NK-92 treated with Interleukin-12 subunit alpha and Interleukin-12 subunit beta, amount 100 ng/mL, for 24 hours (cell line): Measurements from ENCODE around the gene CRYBB1.

Experiments used
- DNase-seq: peaks from one replicate; lab custom pipeline; 2025; lab: John Stamatoyannopoulos, UW

CRYBB1 gene

DNA sequence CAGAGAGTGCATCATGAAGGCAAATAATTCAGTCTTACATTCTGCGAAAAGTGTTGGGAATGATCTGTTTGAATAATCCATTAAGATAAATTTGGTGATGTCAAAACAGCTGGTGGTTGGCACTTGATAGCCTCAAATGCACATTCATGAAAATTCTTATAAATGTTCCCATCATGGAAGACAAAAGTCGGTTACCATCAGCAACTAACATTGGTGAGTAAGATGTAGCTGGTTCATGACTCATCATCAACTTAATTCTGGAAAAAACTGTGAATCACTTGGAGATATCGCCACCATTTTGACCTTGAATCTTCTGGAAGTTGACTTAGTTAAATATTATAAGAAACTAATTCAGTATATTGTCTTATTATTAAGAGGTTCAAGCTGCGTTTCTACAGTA, 11.2 kb downstream of the CRYBB1 start:
- DNase-seq: no peak

- no peak for DNase-seq
These were observed 13.5 kb downstream of the CRYBB1 start for GRCh38 chr22:26604368-26604767.

DNA sequence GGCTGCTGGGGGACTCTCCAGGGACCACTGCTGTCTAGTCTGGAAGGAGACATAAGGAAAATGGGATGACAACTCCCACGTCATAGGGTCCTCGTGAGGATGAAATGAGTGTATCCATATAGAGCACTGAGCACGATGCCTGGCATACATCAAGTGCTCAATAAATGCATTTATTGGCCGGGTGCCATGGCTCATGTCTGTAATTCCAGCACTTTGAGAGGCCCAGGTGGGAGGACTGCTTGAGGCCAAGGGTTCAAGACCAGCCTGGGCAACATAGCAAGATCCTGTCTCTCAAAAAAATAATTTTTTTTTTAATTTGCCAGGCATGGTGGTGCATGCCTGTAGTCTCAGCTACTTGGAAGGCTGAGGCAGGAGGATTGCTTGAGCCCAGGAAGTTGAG, 15.7 kb downstream of the CRYBB1 start:
- DNase-seq: no peak

GRCh38 chr22:26601726-26602125, 16.1 kb downstream of the CRYBB1 start:
- DNase-seq: no peak

- DNase-seq: no peak
These were observed 18.3 kb downstream of the CRYBB1 start for GRCh38 chr22:26599505-26599904.

- DNase-seq: no peak
These were observed 20.3 kb downstream of the CRYBB1 start for GRCh38 chr22:26597480-26597879.

- no peak for DNase-seq
These were observed 20.8 kb downstream of the CRYBB1 start for GRCh38 chr22:26597026-26597425.

- no peak for DNase-seq
These were observed 24.1 kb downstream of the CRYBB1 start for GRCh38 chr22:26593763-26594162.

- peak; percentile 79 for DNase-seq
These were observed 25.4 kb downstream of the CRYBB1 start for GRCh38 chr22:26592421-26592891.

DNA sequence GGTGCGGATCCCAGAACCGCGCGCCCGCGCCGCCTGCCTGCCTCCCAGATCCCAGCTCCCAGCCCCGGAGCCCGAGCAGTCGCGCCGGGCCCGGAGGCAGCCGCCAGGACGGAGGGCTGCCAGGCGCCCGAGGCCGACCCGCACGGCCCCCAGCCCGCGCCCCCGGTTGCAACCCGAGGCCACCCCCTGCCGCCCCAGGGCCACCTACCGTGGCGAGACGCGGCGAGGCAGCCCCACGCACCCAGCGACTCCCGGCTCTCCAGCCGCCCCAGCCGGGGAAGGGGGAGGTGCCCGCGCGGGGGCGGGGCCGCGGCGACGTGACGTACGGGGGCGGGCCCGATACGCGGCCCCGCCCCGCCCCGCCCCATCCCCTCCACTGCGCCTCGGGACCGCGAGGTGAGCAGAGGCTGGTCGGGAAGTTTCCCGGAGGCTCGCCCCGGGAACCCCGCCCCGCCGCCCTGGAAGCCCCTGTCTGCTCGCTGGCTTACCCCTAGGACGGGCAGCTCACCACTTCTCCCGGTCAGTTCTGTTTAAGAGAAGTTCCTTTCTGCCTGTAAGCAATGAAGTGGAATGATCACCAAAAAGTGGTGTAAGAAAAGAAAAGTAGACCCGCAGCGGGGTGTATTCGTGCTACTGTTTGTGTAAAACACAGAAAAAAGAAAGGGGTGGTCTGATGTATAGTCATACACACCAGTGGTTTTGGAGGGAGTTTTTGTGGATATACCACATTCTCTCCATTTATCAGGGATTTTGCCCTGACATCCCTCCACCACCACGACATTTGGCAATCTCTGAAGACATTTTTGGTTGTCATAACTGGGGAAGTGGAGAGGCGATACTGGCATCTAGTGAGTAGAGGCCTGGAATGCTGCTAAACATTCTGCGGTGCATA, 27.7 kb downstream of the CRYBB1 start, which contains the start of gene TPST2:
TSS of gene TPST2 (minus strand) at position 288 of the 892 bp plus-strand sequence. CDS start 48,502 bp downstream, outside the sequence.
- peak; percentile 67 for DNase-seq

DNA sequence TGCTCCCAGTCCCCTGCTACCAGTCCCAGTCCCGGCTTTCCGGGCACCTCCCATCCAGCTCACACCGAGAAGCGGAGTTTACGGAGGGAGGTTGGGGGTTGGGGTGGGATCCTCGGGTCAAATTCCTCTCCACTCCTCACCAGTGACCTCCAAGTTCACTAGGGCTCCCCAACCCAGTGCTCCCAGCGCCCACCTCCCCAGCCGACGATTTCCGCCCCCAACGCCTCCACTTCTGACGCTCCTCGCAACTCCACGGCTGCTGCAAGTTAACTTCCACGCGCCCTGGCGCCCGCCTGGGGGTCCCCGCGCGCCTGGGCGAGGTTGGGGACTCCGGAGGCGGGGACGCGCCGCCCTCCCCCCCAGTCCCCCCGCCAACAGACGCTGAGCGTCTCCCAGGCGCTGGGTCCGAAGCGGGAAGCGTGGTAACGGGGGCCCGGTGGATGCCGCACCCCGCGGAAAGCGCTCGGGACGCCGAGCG, 28.4 kb downstream of the CRYBB1 start:
- DNase-seq: no peak

GRCh38 chr22:26588729-26589366, 29.0 kb downstream of the CRYBB1 start:
- no peak for DNase-seq

- DNase-seq: no peak
These were observed 29.7 kb downstream of the CRYBB1 start for GRCh38 chr22:26587991-26588613.

GRCh38 chr22:26586556-26587325, 31.1 kb downstream of the CRYBB1 start:
- no peak for DNase-seq

DNA sequence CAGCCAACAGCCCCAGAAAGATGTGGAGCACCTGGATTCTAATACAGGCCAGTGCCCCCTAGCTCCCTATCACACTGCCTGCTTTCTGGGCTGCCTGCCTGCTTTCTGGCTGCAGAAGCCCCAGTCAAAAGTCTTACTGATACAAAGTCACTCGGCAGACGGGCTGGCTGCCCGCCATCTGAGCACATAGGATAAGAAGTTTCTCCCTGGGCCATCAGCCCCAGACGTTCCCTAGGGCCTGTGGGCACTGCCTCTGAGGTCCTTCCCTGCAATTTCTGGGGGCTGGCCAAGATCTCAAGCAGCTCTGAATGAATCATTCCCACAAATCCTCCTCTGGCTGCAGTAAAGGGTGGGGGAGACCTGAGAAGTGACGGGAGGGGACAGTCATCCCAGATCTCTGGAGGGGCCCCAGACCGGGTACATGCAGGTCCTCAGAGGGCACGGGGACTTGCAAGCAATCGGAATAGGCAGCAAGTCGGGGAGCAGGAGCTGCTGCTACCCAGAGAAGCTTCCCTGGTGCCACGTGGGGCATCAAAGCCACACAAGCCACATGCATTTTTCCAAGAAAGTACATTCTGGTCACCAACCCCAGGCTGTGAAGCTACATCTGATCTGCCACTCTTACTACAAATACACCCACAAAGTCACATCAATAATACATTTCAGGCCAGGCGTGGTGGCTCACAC, 32.6 kb downstream of the CRYBB1 start:
- no peak for DNase-seq

GRCh38 chr22:26584010-26584409, 33.8 kb downstream of the CRYBB1 start:
- DNase-seq: no peak

GRCh38 chr22:26581633-26582168, 36.1 kb downstream of the CRYBB1 start:
- DNase-seq: no peak

DNA sequence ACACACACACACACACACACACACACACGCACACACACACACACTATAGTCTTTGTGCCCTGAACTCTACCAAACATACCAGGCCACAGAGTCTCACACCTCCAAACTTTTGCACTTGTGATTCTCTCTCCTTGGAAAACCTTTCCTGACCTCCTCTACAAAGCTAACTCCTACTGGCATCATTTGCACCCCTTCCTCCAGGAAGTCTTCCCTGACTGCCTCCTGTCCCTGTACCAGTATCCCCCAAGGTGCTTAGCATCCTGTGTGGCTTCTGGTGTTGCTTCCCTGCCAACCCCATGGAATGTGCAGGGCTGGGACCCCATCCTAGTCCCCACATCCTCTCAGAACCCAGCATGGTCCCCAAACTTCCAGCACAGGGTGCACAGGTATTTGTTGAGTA, 36.8 kb downstream of the CRYBB1 start:
- no peak for DNase-seq

DNA sequence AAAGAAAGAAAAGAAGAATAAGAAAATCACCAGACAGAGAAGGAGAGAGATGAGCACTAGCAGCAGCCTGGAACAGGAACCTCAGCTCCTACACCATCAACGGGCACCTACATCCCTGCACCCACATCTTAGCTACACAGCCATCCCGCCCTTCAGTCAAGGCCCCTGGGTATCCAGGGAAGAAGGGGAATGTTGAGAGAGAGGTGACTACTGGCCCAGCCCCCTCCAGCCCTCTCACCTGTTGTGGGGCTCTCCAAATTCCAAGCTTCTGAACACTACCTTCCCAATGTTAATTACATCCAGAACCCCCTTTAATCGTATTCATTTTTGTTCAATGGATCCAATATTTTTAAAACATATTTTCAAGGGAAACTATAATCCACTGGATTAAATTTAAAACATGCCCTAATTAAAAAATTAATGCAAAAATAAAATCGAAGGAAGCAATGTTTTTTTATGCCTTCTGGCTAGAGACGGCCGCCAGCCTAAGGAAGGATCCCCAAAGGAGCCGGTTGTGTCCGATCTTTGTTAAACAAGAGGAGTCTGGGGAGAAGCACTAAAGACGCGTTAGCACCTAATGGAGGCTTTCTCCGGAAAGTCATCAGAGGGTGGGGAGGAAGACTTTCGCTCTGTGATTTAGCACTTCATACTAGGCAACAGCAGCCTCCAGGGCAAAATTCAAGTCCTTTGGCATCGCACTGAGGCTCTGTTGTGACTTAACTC, 37.4 kb downstream of the CRYBB1 start:
- DNase-seq: no peak

- no peak for DNase-seq
These were observed 38.4 kb downstream of the CRYBB1 start for GRCh38 chr22:26579331-26579886.
